ENCODE measurements around the gene NAP1L4.

NAP1L4 gene

DNA sequence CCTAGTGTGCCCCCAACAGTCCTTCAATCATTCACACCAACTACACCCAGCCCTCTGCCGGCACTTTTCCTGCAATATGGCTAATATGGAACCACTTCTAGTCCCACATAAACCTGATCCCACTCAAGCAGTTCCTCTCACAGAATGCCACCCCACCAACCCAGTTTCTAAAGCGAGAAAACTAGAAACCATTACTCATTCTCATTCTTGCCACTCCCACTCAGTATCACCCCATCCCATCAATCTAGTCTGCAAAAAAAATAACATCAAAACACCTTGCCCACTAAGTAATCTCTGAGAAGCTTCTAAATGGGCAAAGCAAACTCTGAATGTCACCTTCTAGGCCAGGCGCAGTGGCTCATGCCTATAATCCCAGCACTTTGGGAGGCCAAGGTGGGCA, 17.9 kb downstream of the NAP1L4 start:
- TF ChIP-seq CTCF (IDR thresholded peaks at IDR 0.05; ENCODE audit: low read depth, low read length), result no peak
- DNase-seq (ENCODE audit: extremely low read depth, low read depth), result no peak

DNA sequence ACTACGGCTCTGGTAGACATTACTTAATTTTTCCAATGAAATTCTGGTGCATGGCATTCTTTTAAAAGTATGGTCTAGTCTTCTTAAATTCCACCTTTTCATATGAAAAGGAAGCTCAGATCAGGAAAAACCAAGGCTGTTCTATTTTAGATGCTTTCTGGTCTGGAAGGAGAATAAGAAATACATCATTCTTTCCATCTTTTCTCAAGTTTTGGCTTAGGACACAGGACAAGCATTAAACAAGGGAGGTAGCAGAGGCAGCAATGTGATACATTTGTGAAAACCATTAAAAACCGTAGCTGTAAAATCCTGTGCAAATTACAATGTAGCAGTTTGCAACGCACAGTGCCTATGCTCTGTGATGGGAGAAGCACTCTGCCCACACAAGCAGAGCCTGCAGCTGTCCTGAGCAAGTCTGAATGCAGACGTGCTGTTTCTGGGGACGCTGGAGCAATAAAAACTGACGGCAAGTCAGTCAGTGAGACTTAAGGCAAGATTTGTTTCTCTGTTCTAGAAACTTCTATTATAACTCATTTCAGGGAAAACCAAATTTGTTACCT, 23.7 kb downstream of the NAP1L4 start:
- no peak for TF ChIP-seq CTCF (IDR thresholded peaks at IDR 0.05; ENCODE audit: low read depth, low read length)
- no peak for DNase-seq (ENCODE audit: extremely low read depth, low read depth)

- DNase-seq (ENCODE audit: extremely low read depth, low read depth), result no peak
- TF ChIP-seq CTCF (IDR thresholded peaks at IDR 0.05; ENCODE audit: low read depth, low read length), result no peak
Observed at GRCh38 chr11:2964782-2965181, 27.3 kb downstream of the NAP1L4 start.

DNA sequence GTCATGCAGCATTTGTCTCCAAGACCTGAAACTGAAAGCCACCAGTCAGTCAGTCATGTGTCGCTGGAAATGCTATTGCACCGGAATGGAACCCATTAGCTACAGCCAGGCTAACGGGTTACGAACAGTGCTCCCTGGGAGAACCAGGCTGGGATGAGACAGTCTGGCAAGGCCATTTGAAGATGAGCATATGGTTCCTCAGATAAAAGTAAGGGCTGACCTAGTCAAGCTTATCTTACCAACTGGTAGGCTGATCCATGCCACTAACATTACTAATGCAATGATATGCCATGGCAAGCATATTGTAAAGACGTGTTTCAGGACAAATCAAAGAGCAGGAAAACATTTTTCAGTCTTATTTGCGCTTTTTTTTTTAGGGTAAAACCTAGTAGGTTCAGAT, 28.4 kb downstream of the NAP1L4 start:
- no peak for TF ChIP-seq CTCF (IDR thresholded peaks at IDR 0.05; ENCODE audit: low read depth, low read length)
- no peak for DNase-seq (ENCODE audit: extremely low read depth, low read depth)

DNA sequence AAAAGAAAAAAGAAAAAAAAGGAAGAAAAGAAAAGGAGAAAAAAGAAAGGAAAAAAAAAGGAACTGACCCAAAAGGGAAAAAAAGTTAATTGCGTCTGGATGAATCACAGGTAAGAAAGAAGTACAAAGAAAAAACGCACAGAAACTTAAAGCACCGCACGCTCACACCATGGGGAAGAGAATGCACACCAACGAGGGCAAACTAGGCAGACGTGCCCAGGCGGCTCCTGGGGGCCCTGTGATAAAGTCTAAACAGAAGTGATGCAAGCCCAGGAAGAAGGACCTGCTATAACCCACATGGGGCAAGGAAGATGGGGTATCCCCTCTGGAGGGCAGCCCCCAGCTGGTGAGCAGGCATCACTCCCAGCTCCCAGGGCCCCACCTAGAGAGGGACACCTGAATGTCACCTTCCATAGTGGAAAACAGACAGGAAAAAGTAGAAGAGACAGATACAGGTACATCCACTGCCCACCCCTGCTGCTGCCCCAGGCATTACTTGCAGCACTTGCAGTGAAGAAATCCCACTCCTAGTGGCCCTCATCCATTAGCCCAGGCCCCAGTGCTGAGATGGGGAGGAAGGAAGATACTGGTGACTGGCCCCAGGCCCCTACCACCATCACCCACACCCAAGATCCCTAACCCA, 28.9 kb downstream of the NAP1L4 start:
- DNase-seq (ENCODE audit: extremely low read depth, low read depth), result no peak
- TF ChIP-seq CTCF (IDR thresholded peaks at IDR 0.05; ENCODE audit: low read depth, low read length), result no peak

GRCh38 chr11:2961080-2961479, 31.0 kb downstream of the NAP1L4 start:
- DNase-seq (ENCODE audit: extremely low read depth, low read depth), result no peak
- no peak for TF ChIP-seq CTCF (IDR thresholded peaks at IDR 0.05; ENCODE audit: low read depth, low read length)

- TF ChIP-seq CTCF (IDR thresholded peaks at IDR 0.05; ENCODE audit: low read depth, low read length), result no peak
Observed at GRCh38 chr11:2960139-2960538, 32.0 kb downstream of the NAP1L4 start.

More at GRCh38 chr11:2960139-2960538, 32.0 kb downstream of the NAP1L4 start:
- DNase-seq (ENCODE audit: extremely low read depth, low read depth), result no peak

Measured in AG09319 (cell line).